GM23338 (cell line): ENCODE measurements around the gene ZNF22. TPM values are rescaled to one million over a fixed set of nuclear protein-coding genes. Genes with fewer than 3 reads are reported as not detected.

ENCODE experiments used
- ATAC-seq: fragments of 200-7000 bp; cut with Tn5 transposase; 3 replicates; pipeline ENCODE4 v1.9.1; 2020
- DNase-seq: peaks from one replicate; pipeline ENCODE4 v3.0.0-alpha.2; 2015; ENCODE audit warnings: low spot score
- H2AFZ ChIP-seq: fragments of 200-600 bp; sonication (generic); 2 replicates; pipeline ENCODE4 v1.8.0; 2016; ENCODE audit warnings: antibody characterized with exemption, mild to moderate bottlenecking, moderate library complexity
- H3F3A ChIP-seq: fragments of 200-600 bp; sonication (generic); replicated peaks from 2 replicates; pipeline ENCODE4 v1.8.0; 2017; ENCODE audit warnings: antibody characterized with exemption, mixed run types, low read depth
- H3K27ac ChIP-seq: fragments of 200-600 bp; sonication (generic); 2 replicates; pipeline ENCODE4 v1.6.1; 2016; ENCODE audit warnings: low read depth
- H3K27me3 ChIP-seq: fragments of 200-600 bp; sonication (generic); 2 replicates; pipeline ENCODE4 v1.8.0; 2016; ENCODE audit warnings: mild to moderate bottlenecking, mixed run types, moderate library complexity; ENCODE audit not compliant: insufficient read depth
- H3K36me3 ChIP-seq: fragments of 200-600 bp; sonication (generic); 2 replicates; pipeline ENCODE4 v1.8.0; 2016; ENCODE audit warnings: mild to moderate bottlenecking; ENCODE audit not compliant: insufficient read depth
- H3K4me1 ChIP-seq: fragments of 200-600 bp; sonication (generic); 2 replicates; pipeline ENCODE4 v1.8.0; 2016; ENCODE audit warnings: mild to moderate bottlenecking, moderate library complexity; ENCODE audit not compliant: insufficient read depth
- H3K4me2 ChIP-seq: fragments of 200-600 bp; sonication (generic); 2 replicates; pipeline ENCODE4 v1.7.1; 2017; ENCODE audit warnings: mixed run types
- H3K4me3 ChIP-seq: fragments of 200-600 bp; sonication (generic); 2 replicates; pipeline ENCODE4 v1.6.1; 2016; ENCODE audit warnings: mixed run types
- H3K79me2 ChIP-seq: fragments of 200-600 bp; sonication (generic); replicated peaks from 2 replicates; pipeline ENCODE4 v1.8.0; 2017; ENCODE audit warnings: mild to moderate bottlenecking; ENCODE audit not compliant: insufficient read depth
- H3K9me2 ChIP-seq: fragments of 200-600 bp; sonication (generic); 2 replicates; pipeline ENCODE4 v1.8.0; 2017; ENCODE audit not compliant: insufficient read depth
- H4K20me1 ChIP-seq: fragments of 200-600 bp; sonication (generic); replicated peaks from 2 replicates; pipeline ENCODE4 v1.8.0; 2017; ENCODE audit warnings: mild to moderate bottlenecking; ENCODE audit not compliant: insufficient read depth
- H3K27ac Mint-ChIP-seq: 2 replicates; pipeline ENCODE4 v1.8.0; 2020; ENCODE audit warnings: inconsistent platforms, mild to moderate bottlenecking, moderate library complexity, mixed read lengths
- H3K27me3 Mint-ChIP-seq: 3 replicates; pipeline ENCODE4 v1.8.0; 2022; ENCODE audit warnings: low read depth, mild to moderate bottlenecking, moderate library complexity, mixed read lengths, inconsistent platforms; ENCODE audit not compliant: insufficient read depth, poor library complexity
- H3K36me3 Mint-ChIP-seq: 3 replicates; pipeline ENCODE4 v1.8.0; 2021; ENCODE audit warnings: low read depth, mild to moderate bottlenecking, inconsistent platforms, moderate library complexity, mixed read lengths
- H3K4me1 Mint-ChIP-seq: 3 replicates; pipeline ENCODE4 v1.8.0; 2020; ENCODE audit warnings: mild to moderate bottlenecking, inconsistent platforms, mixed read lengths
- H3K4me3 Mint-ChIP-seq: 3 replicates; pipeline ENCODE4 v1.8.0; 2021; ENCODE audit warnings: moderate library complexity, mild to moderate bottlenecking, inconsistent platforms, mixed read lengths
- H3K9me3 Mint-ChIP-seq: 3 replicates; pipeline ENCODE4 v1.8.0; 2020; ENCODE audit warnings: moderate library complexity, mild to moderate bottlenecking, inconsistent platforms, mixed read lengths
- ETS1 ChIP-seq: IDR thresholded peaks from 2 replicates; pipeline ENCODE4 v1.6.1; 2016; ENCODE audit warnings: antibody characterized with exemption
- EZH2 ChIP-seq: fragments of 200-600 bp; sonication (generic); IDR thresholded peaks from one replicate; pipeline ENCODE4 v1.8.0; 2017; ENCODE audit warnings: antibody characterized with exemption, mild to moderate bottlenecking, low read depth; ENCODE audit not compliant: unreplicated experiment
- JUNB ChIP-seq: IDR thresholded peaks from one replicate; pipeline ENCODE4 v1.6.1; 2016; ENCODE audit warnings: antibody characterized with exemption; ENCODE audit not compliant: unreplicated experiment
- NANOG ChIP-seq: IDR thresholded peaks from 2 replicates; pipeline ENCODE4 v1.6.1; 2016; ENCODE audit warnings: antibody characterized with exemption, borderline replicate concordance
- REST ChIP-seq: IDR thresholded peaks from one replicate; pipeline ENCODE4 v1.6.1; 2018; ENCODE audit warnings: antibody characterized with exemption; ENCODE audit not compliant: unreplicated experiment
- ZNF114 ChIP-seq: fragments of 250-450 bp; sonication (Bioruptor Pico); IDR thresholded peaks from 2 replicates; pipeline ENCODE4 v1.5.0; 2020; ENCODE audit warnings: mild to moderate bottlenecking, moderate library complexity
- ZNF331 ChIP-seq: fragments of 250-450 bp; sonication (Bioruptor Pico); IDR thresholded peaks from 2 replicates; pipeline ENCODE4 v1.5.0; 2020; ENCODE audit warnings: low read depth, mild to moderate bottlenecking, moderate library complexity
- ZNF462 ChIP-seq: fragments of 250-450 bp; sonication (Bioruptor Pico); IDR thresholded peaks from 2 replicates; pipeline ENCODE4 v1.5.0; 2020; ENCODE audit warnings: mild to moderate bottlenecking, moderate library complexity
- polyA plus RNA-seq: library from polyadenylated mRNA; unstranded; fragments of >200 nt; fragmentation: Nextera tagmentation; extraction: Ambion mirVana; gene quantifications from 2 replicates; pipeline ENCODE4 v1.2.1, GENCODE V29; 2016
- total RNA-seq: library from RNA; depleted of rRNA; stranded (reverse); fragments of >200 nt; shearing (Covaris generic); gene quantifications from 2 replicates; pipeline ENCODE4 v1.2.3, GENCODE V29; 2014

The ZNF22 gene
- total and polyA plus RNA-seq, 2 experiments from 2014 or later = 40.5 to 81.8 TPM

- DNase-seq (no peak), ATAC-seq (no peak)
- H3K27ac Mint-ChIP-seq = no peak overlapping the region
- no peaks in the 10 kb centered on the region for H4K20me1 ChIP-seq
- H3K9me2 ChIP-seq = peaks cover 9% of the 10 kb centered on the region; the same call in 1 of the 2 replicates
- H3K27me3 ChIP-seq = no peaks in the 10 kb centered on the region
- H3K9me3 Mint-ChIP-seq = no peaks in the 10 kb centered on the region; the same call in 2 of the 3 replicates
- H3K27ac ChIP-seq = no peak overlapping the region
- H3K4me3 ChIP-seq = no peak overlapping the region
- no peak overlapping the region for H2AFZ ChIP-seq
- H3K36me3 Mint-ChIP-seq = peaks cover 22% of the 10 kb centered on the region
- TF ChIP-seq REST (no peak), ZNF331 (no peak), NANOG (no peak), JUNB (no peak), ETS1 (no peak)
- H3K4me1 Mint-ChIP-seq = peaks cover 50% of the 10 kb centered on the region
- peaks cover 6% of the 10 kb centered on the region; the same call in 1 of the 2 replicates for H3F3A ChIP-seq
- H3K4me1 ChIP-seq = peaks cover 34% of the 10 kb centered on the region
- H3K4me2 ChIP-seq = no peak overlapping the region
- H3K36me3 ChIP-seq = no peaks in the 10 kb centered on the region
- peaks cover 17% of the 10 kb centered on the region for H3K27me3 Mint-ChIP-seq
- H3K79me2 ChIP-seq = no peaks in the 10 kb centered on the region; the same call in 1 of the 2 replicates
- no peak overlapping the region for H3K4me3 Mint-ChIP-seq
Observed at GRCh38 chr10:44968500-44969400, 32.0 kb upstream of the ZNF22 start.

- peaks cover 47% of the 10 kb centered on the region for H3K4me1 Mint-ChIP-seq
- peaks cover 9% of the 10 kb centered on the region; the same call in 1 of the 2 replicates for H3K9me2 ChIP-seq
- TF ChIP-seq ZNF114 (CRISPR knock-in tag) (no peak), ZNF462 (CRISPR knock-in tag) (no peak), EZH2 (no peak), ETS1 (no peak)
Observed at GRCh38 chr10:44969854-44970253, 30.9 kb upstream of the ZNF22 start.

More at GRCh38 chr10:44969854-44970253, 30.9 kb upstream of the ZNF22 start:
- no peak for ATAC-seq
- H3K4me1 ChIP-seq = peaks cover 34% of the 10 kb centered on the region
- DNase-seq = no peak
- peaks cover 17% of the 10 kb centered on the region for H3K27me3 Mint-ChIP-seq
- H2AFZ ChIP-seq = no peak overlapping the region
- no peaks in the 10 kb centered on the region for H3K27me3 ChIP-seq
- no peaks in the 10 kb centered on the region; the same call in 1 of the 2 replicates for H3K79me2 ChIP-seq
- no peak overlapping the region for H3K27ac Mint-ChIP-seq
- no peaks in the 10 kb centered on the region for H3K36me3 ChIP-seq
- H3K36me3 Mint-ChIP-seq = peaks cover 22% of the 10 kb centered on the region
- H4K20me1 ChIP-seq = no peaks in the 10 kb centered on the region
- H3K27ac ChIP-seq = no peak overlapping the region
- H3K4me2 ChIP-seq = no peak overlapping the region
- no peak overlapping the region for H3K4me3 Mint-ChIP-seq
- H3F3A ChIP-seq = peaks cover 1% of the 10 kb centered on the region; the same call in 1 of the 2 replicates
- no peak overlapping the region for H3K4me3 ChIP-seq
- no peaks in the 10 kb centered on the region; the same call in 2 of the 3 replicates for H3K9me3 Mint-ChIP-seq
